ENCODE measurements around the gene CARD11.

DNA sequence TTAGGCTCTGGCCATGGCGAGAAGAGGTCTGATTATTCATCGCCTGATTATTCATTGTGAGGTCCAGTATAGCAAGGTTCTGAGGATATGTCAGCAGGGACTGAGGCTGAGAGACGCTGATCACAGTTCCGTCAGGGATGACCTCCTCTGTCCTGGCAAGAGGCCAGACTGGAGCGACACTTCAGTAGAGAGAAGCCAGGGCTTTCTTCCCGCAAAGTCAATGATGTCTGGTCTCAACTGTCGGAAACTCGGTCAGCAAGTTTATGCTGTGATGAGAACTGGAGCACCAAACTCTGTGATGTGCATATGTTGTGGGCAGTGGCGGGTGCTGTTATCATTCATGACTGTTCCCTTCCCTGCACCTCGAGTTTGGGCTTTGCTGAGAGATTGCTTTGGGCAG lies 170.5 kb downstream of the CARD11 start:
- no peak for TF ChIP-seq CTCF (IDR thresholded peaks at IDR 0.05)
- no peak for TF ChIP-seq POLR2A (IDR thresholded peaks at IDR 0.05)
- no peak for TF ChIP-seq EP300 (IDR thresholded peaks at IDR 0.05)

Measured in ovary (tissue), 3 donors.